Activated CD4-positive, alpha-beta T cell treated with anti-CD3 and anti-CD28 coated beads, Interleukin-2, amount 50 U/mL, for 1 hour (primary cell): ENCODE results near the gene MGAM2.

Source experiments
- DNase-seq: peaks from one replicate; pipeline ENCODE4 v3.0.0-alpha.2; 2020

The MGAM2 gene

DNA sequence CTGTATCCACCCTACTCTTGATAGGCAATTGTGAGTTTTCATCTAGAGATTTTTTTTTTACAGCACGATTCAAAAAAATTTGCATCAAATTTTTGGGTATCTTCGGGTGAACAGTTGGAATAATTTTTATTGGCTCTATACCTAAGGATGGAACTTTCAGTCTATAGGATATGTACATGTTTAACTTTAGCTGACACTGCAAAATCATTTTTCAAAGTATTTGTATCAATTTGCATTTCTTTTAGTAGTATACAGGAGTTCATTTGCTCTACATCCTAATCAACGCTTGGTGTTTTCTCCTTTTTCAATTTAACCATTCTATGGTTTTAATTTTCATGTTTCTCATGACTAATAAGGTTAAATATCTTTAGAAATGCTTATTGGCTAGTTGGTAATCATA, 11.7 kb downstream of the MGAM2 start:
- no peak for DNase-seq

- no peak for DNase-seq
These were observed 13.9 kb downstream of the MGAM2 start for GRCh38 chr7:142125256-142125955.

DNA sequence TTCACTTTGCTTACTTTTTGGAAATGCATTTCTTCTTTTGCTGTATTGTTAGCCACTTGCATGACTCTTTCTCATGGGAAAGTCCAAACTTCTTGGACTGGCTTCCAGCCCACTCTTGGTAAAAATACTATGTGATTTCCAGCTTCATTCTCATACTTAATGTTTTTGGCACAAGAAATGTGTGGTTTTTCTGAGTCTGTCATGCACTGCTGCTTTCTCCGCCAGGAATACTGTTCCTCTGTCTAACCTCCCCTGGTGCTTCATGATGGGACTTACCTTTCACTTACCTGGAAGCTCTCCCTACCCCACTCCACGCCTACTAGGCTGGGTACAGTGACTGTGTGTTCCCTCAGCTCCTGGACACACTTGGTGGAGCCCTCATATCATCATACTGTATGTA, 18.7 kb downstream of the MGAM2 start:
- DNase-seq: no peak

GRCh38 chr7:142131439-142132185, 20.1 kb downstream of the MGAM2 start:
- no peak for DNase-seq

DNA sequence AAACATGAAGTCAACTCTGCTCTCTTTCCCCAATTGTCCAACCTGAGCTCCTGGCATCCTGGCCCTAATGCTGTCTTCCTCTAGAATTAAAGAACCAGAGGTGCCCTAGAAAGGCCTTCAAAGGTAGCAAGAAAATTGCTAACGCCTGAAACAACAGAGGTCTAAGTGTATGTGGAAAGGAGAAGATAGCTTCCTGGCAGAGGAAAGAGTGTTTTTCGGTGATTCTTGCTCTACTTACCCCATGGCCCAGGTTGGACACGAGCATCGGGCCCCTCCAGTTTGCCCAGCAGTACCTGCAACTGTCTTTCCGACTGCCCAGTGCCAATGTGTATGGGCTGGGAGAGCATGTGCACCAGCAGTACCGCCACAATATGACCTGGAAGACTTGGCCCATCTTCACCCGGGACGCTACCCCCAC, 22.2 kb downstream of the MGAM2 start:
- no peak for DNase-seq

DNA sequence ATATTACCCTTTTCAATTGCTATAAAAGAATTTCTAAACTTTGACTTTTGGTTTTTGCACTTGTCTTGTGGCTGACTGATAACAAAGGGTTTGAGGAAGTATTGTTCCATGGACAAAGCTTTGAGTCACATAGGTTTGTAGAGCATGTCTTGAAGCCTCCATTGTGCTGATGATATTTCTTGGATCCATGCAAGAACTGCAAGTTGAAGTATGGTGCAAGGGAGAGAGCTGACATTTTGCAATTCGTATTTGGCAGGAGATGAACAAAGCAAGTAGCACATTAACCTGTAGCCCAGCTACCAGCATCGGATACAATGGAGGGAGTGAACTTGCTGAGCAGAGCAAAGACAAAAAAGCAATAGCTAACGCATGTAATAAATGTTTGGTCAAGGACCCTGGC, 23.4 kb downstream of the MGAM2 start:
- no peak for DNase-seq

- no peak for DNase-seq
These were observed 27.5 kb downstream of the MGAM2 start for GRCh38 chr7:142138996-142139395.

- no peak for DNase-seq
These were observed 28.3 kb downstream of the MGAM2 start for GRCh38 chr7:142139597-142140400.

GRCh38 chr7:142140401-142140959, 29.0 kb downstream of the MGAM2 start:
- DNase-seq: no peak

DNA sequence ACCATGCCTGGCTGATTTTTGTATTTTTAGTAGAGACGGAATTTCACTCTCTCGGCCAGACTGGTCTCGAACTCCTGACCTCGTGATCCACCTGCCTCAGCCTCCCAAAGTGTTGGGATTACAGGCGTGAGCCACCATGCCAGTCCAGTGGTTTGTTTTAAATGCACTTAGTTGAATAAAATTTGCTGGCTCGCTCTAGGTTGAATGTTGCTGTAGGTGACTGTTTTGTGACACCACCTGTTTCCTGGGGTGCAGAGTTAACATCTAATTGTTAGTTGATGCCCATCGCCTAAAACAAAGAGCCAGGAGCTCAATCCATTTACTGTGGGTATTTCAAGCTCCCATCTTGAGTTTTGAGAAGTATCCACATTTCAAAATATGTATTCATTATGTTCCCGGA, 31.2 kb downstream of the MGAM2 start:
- no peak for DNase-seq

DNA sequence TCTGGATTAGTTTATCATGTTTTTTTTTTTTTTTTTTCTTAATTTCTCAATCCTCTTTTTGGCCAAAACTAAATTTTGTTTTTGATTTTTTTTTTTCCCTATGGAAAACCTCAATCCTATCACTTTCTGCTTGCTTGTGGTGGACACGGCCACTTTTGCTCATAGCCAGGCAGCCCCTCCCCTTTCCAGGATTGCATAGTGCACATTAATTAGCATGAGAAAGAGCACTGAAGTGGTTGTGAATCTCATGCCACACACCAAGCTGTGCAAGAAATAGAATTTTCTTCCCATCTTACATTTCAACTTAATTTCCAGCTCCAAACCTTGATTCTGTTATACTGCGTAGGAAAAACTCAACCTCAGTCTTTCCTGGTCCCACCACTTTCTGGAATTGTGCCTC, 34.6 kb downstream of the MGAM2 start:
- DNase-seq: no peak

GRCh38 chr7:142150356-142150755, 38.8 kb downstream of the MGAM2 start:
- no peak for DNase-seq

DNA sequence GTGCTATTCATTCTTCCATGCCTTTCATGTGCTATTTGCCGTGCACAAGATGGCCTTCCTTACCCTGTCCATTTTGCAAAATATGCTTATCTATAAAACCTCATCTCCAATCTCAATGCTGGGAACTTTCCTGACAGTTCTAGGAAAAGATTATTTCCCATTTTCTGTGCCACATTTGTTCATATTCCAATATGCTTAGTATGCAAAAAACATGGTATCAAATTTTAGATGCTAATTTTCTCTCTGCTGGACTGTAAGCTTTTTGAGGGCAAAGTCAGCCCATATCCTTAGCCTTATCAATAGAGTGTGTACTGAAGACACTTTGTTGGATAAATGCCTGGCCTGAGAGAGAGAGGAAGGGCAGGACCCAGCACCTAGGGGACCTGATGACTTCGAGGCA, 39.4 kb downstream of the MGAM2 start:
- DNase-seq: no peak

DNA sequence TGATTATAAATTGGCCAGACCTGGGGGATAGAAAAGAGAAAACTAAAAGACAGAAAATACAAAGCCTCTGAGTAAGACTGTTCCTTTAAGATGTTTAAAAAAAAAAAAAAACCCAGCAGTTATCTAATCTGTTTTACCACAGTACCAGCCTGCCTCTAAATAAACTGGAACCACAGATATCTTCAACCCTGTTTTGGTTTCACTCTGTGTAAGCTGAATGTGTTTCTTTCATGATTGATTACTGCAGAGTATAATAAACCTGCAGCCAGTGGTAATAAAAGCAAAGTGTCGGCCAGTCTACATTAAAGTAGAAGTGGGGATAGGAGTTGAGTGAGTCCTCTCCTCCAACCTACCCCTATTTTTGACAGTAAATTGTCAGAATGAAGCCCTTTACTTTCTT, 40.6 kb downstream of the MGAM2 start:
- no peak for DNase-seq

DNA sequence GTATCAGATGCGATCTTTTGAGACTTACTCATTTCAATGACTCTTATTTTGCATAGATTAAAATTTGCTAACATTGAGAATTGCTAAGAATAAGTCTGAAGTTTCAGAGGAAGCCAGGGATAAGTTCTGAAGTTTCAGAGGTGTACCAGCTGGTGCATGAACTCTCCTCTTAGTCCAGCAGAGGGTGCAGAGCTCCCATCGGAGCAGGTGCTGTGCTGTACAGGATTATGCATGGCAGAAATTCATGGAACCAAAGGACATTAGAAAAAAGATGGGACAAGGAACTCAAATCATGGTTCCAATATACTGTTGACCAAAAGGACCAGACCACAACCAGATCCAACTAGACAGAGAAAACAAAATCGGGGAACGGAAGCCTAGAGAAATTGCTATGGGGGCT, 41.9 kb downstream of the MGAM2 start:
- no peak for DNase-seq

- no peak for DNase-seq
These were observed 47.4 kb downstream of the MGAM2 start for GRCh38 chr7:142158736-142159496.

DNA sequence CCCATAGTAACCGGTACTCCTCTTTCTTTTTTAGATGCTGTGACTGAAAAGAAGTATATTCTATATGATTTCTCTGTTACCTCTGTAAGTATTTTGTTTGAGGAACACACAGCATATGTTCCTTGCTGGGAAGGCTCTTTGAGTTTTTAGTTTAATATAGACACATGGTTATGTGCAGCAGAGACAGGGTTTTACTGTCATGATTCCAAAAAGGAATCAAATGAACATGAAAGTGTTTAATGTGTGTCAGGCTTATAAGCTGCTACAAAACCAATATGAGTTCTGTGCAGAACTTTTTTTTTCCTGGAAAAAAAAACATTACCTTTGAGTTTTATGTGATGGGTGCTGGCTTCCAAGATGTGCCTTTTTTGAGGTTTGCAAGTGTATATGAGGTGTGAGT, 50.4 kb downstream of the MGAM2 start:
- no peak for DNase-seq

- no peak for DNase-seq
These were observed 57.2 kb downstream of the MGAM2 start for GRCh38 chr7:142168746-142169145.

- DNase-seq: no peak
These were observed 61.4 kb downstream of the MGAM2 start for GRCh38 chr7:142172932-142173331.

- no peak for DNase-seq
These were observed 62.9 kb downstream of the MGAM2 start for GRCh38 chr7:142174441-142174840.

GRCh38 chr7:142175594-142175993, 64.1 kb downstream of the MGAM2 start:
- no peak for DNase-seq

GRCh38 chr7:142176901-142177300, 65.4 kb downstream of the MGAM2 start:
- DNase-seq: no peak

GRCh38 chr7:142177869-142178268, 66.4 kb downstream of the MGAM2 start:
- no peak for DNase-seq
